Left ventricle myocardium inferior (tissue), 1 donor: ENCODE results near the gene DZANK1. TPM values are rescaled to one million over a fixed set of nuclear protein-coding genes. Genes with fewer than 3 reads are reported as not detected.
"Not testable (repeated sequence)": the region's sequence is repeated elsewhere in the genome, so short reads cannot be mapped to it uniquely, and the experiment has no call there.

Experiments
- DNase-seq: peaks from one replicate; pipeline ENCODE4 v3.0.0-alpha.2; 2020
- H3K27ac ChIP-seq: fragments of 200-600 bp; replicated peaks from 2 replicates; pipeline ENCODE4 v1.8.0; 2021
- H3K27me3 ChIP-seq: fragments of 200-600 bp; 2 replicates; pipeline ENCODE4 v1.8.0; 2021; ENCODE audit warnings: low read depth
- H3K36me3 ChIP-seq: fragments of 200-600 bp; 2 replicates; pipeline ENCODE4 v1.8.0; 2021
- H3K4me1 ChIP-seq: fragments of 200-600 bp; 2 replicates; pipeline ENCODE4 v1.8.0; 2021
- H3K4me3 ChIP-seq: fragments of 200-600 bp; 2 replicates; pipeline ENCODE4 v1.8.0; 2021; ENCODE audit warnings: mild to moderate bottlenecking, moderate library complexity
- H3K9me3 ChIP-seq: fragments of 200-600 bp; replicated peaks from 2 replicates; pipeline ENCODE4 v1.8.0; 2021
- CTCF ChIP-seq: fragments of 200-600 bp; IDR thresholded peaks from 2 replicates; pipeline ENCODE4 v1.8.0; 2021; ENCODE audit warnings: antibody characterized with exemption, mild to moderate bottlenecking, borderline replicate concordance
- intact Hi-C: fragments of 100-400 bp; cut with micrococcal nuclease; formaldehyde crosslinking; loops from one replicate; pipeline ENCODE4 v1.11.0; 2022
- microRNA-seq: library from miRNA; unstranded; fragments of <30 nt; microRNA quantifications from one replicate; pipeline ENCODE4 v1.2.0, GENCODE V29; 2020
- total RNA-seq: library from RNA; stranded (reverse); fragmentation: NEBNext Ultra II Directional; extraction: Animal tissue kit (Norgen Biotek cat#: 25700); gene quantifications from one replicate; pipeline ENCODE4 v1.2.1, GENCODE V29; 2021
- donor health status: DM: no; HTN: yes; CAD: no; lungs with severe emphysema.

DZANK1 gene
- total RNA-seq, 1 donor from 2014 or later = 0.60 TPM

DNA sequence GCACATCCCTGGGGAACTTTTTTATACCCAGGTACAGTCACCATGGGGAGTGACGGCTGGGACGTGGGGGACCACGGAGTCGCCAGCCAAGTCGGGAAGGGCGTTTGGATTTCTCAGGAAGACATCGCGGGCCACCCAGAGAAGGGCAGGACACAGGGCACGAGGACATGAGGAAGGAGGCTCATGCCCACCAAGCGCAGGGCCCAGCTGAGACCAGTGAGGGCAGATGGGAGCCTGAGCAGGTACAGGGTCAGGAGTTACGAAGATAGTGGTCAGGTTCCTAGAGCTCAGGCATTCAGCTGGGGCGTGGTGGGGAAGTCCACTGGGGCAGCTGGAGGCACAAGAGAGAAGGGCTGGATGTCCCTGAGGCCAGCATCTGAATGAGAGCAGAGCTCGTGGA, 103.9 kb downstream of the DZANK1 start:
- no peaks in the 10 kb centered on the region for H3K9me3 ChIP-seq
- H3K4me1 ChIP-seq = no peaks in the 10 kb centered on the region
- no peaks in the 10 kb centered on the region for H3K36me3 ChIP-seq
- H3K4me3 ChIP-seq = no peak overlapping the region
- TF ChIP-seq CTCF = no peak
- intact Hi-C loops = no loop called here
- no peak for DNase-seq
- H3K27ac ChIP-seq = no peak overlapping the region
- no peaks in the 10 kb centered on the region for H3K27me3 ChIP-seq

GRCh38 chr20:18361678-18362077, 105.2 kb downstream of the DZANK1 start:
- H3K4me1 ChIP-seq = no peaks in the 10 kb centered on the region
- intact Hi-C loops = no loop called here

GRCh38 chr20:18360635-18361034, 106.2 kb downstream of the DZANK1 start:
- Histone ChIP-seq H3K27ac (no peak overlapping the region), H3K27me3 (no peaks in the 10 kb centered on the region), H3K4me1 (no peaks in the 10 kb centered on the region), H3K9me3 (peaks cover 3% of the 10 kb centered on the region), H3K4me3 (no peak overlapping the region), H3K36me3 (no peaks in the 10 kb centered on the region)
- TF ChIP-seq CTCF = no peak
- intact Hi-C loops = no loop called here
- DNase-seq = no peak

More at GRCh38 chr20:18361678-18362077, 105.2 kb downstream of the DZANK1 start:
- DNase-seq = no peak
- no peak overlapping the region for H3K27ac ChIP-seq
- H3K36me3 ChIP-seq = no peaks in the 10 kb centered on the region
- TF ChIP-seq CTCF = no peak
- H3K27me3 ChIP-seq = no peaks in the 10 kb centered on the region
- H3K4me3 ChIP-seq = no peak overlapping the region
- no peaks in the 10 kb centered on the region for H3K9me3 ChIP-seq

DNA sequence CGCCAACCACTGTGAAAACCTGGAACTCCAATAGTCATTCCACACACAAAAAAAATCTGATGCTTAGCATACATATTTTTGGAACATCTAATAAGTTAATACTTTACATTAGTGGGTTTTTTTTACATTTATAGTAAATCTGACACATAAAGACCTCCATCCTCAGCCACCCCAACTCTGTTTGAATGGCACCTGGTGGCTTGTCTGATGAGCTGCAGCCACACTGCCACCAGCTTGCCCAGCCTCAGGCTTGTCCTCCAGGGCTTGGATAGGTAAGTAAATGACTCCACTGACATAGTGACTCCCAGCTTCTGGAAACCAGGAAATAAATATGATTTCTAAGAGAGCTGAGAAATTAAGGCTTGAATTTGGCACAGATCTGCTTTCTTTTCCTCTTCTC, 107.0 kb downstream of the DZANK1 start:
- no peak overlapping the region for H3K4me3 ChIP-seq
- H3K4me1 ChIP-seq = no peaks in the 10 kb centered on the region
- no peak for DNase-seq
- no peaks in the 10 kb centered on the region for H3K27me3 ChIP-seq
- H3K9me3 ChIP-seq = peaks cover 11% of the 10 kb centered on the region
- TF ChIP-seq CTCF = no peak
- H3K36me3 ChIP-seq = no peaks in the 10 kb centered on the region
- intact Hi-C loops = no loop called here
- H3K27ac ChIP-seq = no peak overlapping the region

DNA sequence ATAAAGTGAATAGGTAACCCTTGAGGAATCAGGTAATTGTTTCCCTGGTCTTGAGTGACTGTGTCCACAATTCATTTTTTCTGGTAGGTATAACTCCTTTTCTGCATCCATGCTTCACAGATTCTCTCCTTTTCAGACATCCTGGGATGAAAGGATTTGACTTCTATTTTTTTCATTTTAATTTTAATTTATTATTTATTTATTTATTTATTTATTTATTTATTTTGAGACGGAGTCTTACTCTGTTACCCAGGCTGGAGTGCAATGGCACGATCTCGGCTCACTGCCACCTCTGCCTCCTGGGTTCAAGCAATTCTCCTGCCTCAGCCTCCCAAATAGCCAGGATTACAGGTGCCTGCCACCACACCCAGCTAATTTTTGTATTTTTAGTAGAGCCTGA, 117.1 kb downstream of the DZANK1 start:
- H3K9me3 ChIP-seq, intact Hi-C loops, DNase-seq: not testable (repeated sequence)

More for the DNA sequence above, 117.1 kb downstream of the DZANK1 start:
- H3K27me3 ChIP-seq, H3K4me3 ChIP-seq, H3K36me3 ChIP-seq, H3K27ac ChIP-seq, H3K4me1 ChIP-seq: not testable (repeated sequence)

Small RNA genes within 50 kb of the gene (microRNA-seq; reads per million reads assigned to microRNA genes)
- not detected for gene MIR3192

Other genes with a start within 250 kb of the DZANK1 start
- 7.4 TPM for gene ZNF133, start 178.5 kb downstream of the DZANK1 start, total RNA-seq
- 8.4 TPM for gene POLR3F, start 360 bp upstream of the DZANK1 start, total RNA-seq
- 5.6 TPM for gene RBBP9, start 30.2 kb upstream of the DZANK1 start, total RNA-seq
- 9.7 TPM for gene SEC23B, start 40.9 kb upstream of the DZANK1 start, total RNA-seq
- gene SMIM26, start 100.4 kb upstream of the DZANK1 start, total RNA-seq = 109 TPM
- 12.2 TPM for gene DTD1, start 121.0 kb upstream of the DZANK1 start, total RNA-seq